WTC11 (cell line): ENCODE data around the gene IFT88. TPM values are rescaled to one million over a fixed set of nuclear protein-coding genes. Genes with fewer than 3 reads are reported as not detected.

Source experiments
- ATAC-seq: fragments of 200-7000 bp; cut with Tn5 transposase; 2 replicates; pipeline ENCODE4 v1.10.0; 2021; ENCODE audit warnings: mild to moderate bottlenecking, moderate library complexity
- CTCF ChIA-PET: fragments of 300-600 bp; sonication (Branson Sonifier 250); formaldehyde crosslinking; loops from one replicate; lab custom pipeline; 2021; ENCODE audit warnings: antibody characterized with exemption; lab: Charles Lee
- POLR2A ChIA-PET: fragments of 350-600 bp; sonication (Branson Sonifier 250); formaldehyde crosslinking; loops from one replicate; lab custom pipeline; 2021; ENCODE audit warnings: antibody characterized with exemption; lab: Charles Lee
- DNase-seq: peaks from one replicate; pipeline ENCODE4 v3.0.0; 2021; ENCODE audit warnings: low spot score
- H3K27ac Mint-ChIP-seq: 2 replicates; pipeline ENCODE4 v1.8.0; 2021; ENCODE audit warnings: mixed read lengths
- H3K27me3 Mint-ChIP-seq: 2 replicates; pipeline ENCODE4 v1.8.0; 2021; ENCODE audit warnings: low read depth, mild to moderate bottlenecking, moderate library complexity, mixed read lengths
- H3K36me3 Mint-ChIP-seq: 2 replicates; pipeline ENCODE4 v1.8.0; 2021; ENCODE audit warnings: mixed read lengths
- H3K4me1 Mint-ChIP-seq: 2 replicates; pipeline ENCODE4 v1.8.0; 2022; ENCODE audit warnings: mixed read lengths
- H3K4me3 Mint-ChIP-seq: 2 replicates; pipeline ENCODE4 v1.8.0; 2021; ENCODE audit warnings: mild to moderate bottlenecking, moderate library complexity, mixed read lengths
- H3K9me3 Mint-ChIP-seq: 2 replicates; pipeline ENCODE4 v1.8.0; 2021; ENCODE audit warnings: mixed read lengths
- ATF6 ChIP-seq: sonication (generic); formaldehyde crosslinking; IDR thresholded peaks from 2 replicates; pipeline ENCODE4 v1.8.1; 2023; ENCODE audit warnings: mild to moderate bottlenecking, missing genetic modification reagents
- E2F1 ChIP-seq: sonication (generic); formaldehyde crosslinking; IDR thresholded peaks from 2 replicates; pipeline ENCODE4 v1.8.0; 2022; ENCODE audit warnings: mild to moderate bottlenecking, missing genetic modification reagents
- EMX1 ChIP-seq: fragments of 250-450 bp; sonication (Bioruptor Pico); IDR thresholded peaks from 2 replicates; pipeline ENCODE4 v1.8.0; 2021; ENCODE audit warnings: mild to moderate bottlenecking
- ESRRA ChIP-seq: sonication (generic); formaldehyde crosslinking; IDR thresholded peaks from 2 replicates; pipeline ENCODE4 v1.8.1; 2022; ENCODE audit warnings: mild to moderate bottlenecking, missing genetic modification reagents, borderline replicate concordance
- HMGA2 ChIP-seq: fragments of 250-450 bp; sonication (Bioruptor Pico); IDR thresholded peaks from 2 replicates; pipeline ENCODE4 v1.4.0; 2021; ENCODE audit warnings: mild to moderate bottlenecking, moderate library complexity
- IRF2 ChIP-seq: sonication (generic); formaldehyde crosslinking; IDR thresholded peaks from 2 replicates; pipeline ENCODE4 v1.8.0; 2022; ENCODE audit warnings: low read depth, missing genetic modification reagents, borderline replicate concordance
- MLX ChIP-seq: sonication (generic); formaldehyde crosslinking; IDR thresholded peaks from 2 replicates; pipeline ENCODE4 v1.8.1; 2023; ENCODE audit warnings: mild to moderate bottlenecking, missing genetic modification reagents, moderate library complexity
- PREB ChIP-seq: sonication (generic); formaldehyde crosslinking; IDR thresholded peaks from 2 replicates; pipeline ENCODE4 v1.8.1; 2022; ENCODE audit warnings: mild to moderate bottlenecking, missing genetic modification reagents, moderate library complexity, borderline replicate concordance
- ZNF138 ChIP-seq: sonication (generic); formaldehyde crosslinking; conservative IDR thresholded peaks from 2 replicates; pipeline ENCODE4 v1.8.1; 2022; ENCODE audit warnings: mild to moderate bottlenecking, moderate library complexity, missing genetic modification reagents
- ZNF396 ChIP-seq: fragments of 250-450 bp; sonication (Bioruptor Pico); IDR thresholded peaks from 2 replicates; pipeline ENCODE4 v1.8.0; 2021; ENCODE audit warnings: mild to moderate bottlenecking, moderate library complexity, borderline replicate concordance
- ZNF423 ChIP-seq: fragments of 250-450 bp; sonication (Bioruptor Pico); IDR thresholded peaks from 2 replicates; pipeline ENCODE4 v2.1.2; 2022; ENCODE audit warnings: mild to moderate bottlenecking, moderate library complexity
- ZNF532 ChIP-seq: fragments of 250-450 bp; sonication (Bioruptor Pico); IDR thresholded peaks from 2 replicates; pipeline ENCODE4 v1.9.0; 2021; ENCODE audit warnings: mild to moderate bottlenecking, borderline replicate concordance
- ZNF671 ChIP-seq: fragments of 250-450 bp; sonication (Bioruptor Pico); IDR thresholded peaks from 2 replicates; pipeline ENCODE4 v1.8.0; 2021; ENCODE audit warnings: mild to moderate bottlenecking
- total RNA-seq: library from RNA; stranded (reverse); gene quantifications from 3 replicates; pipeline ENCODE4 v1.2.3, GENCODE V29; 2021

IFT88 gene
- total RNA-seq, 1 experiment from 2014 or later = 6.5 TPM

GRCh38 chr13:20566898-20567874, at the start of gene IFT88 (continued):
- TF ChIP-seq MLX (no peak), EMX1 (CRISPR knock-in tag) (no peak)
- TF ChIP-seq, all 79 proteins: peak for 6

GRCh38 chr13:20518660-20519100, 48.3 kb upstream of the IFT88 start:
- Mint-ChIP-seq H3K4me1 (peaks cover 16% of the 10 kb centered on the region), H3K36me3 (no peaks in the 10 kb centered on the region), H3K27ac (no peak overlapping the region), H3K9me3 (0 out of 2 replicates have a peak, but pooled peaks cover 7% of the 10 kb centered on the region), H3K4me3 (no peak overlapping the region), H3K27me3 (peaks cover under 1% of the 10 kb centered on the region)
- TF ChIP-seq MLX = no peak
- TF ChIP-seq ZNF138 (CRISPR knock-in tag) = no peak
- no peak for TF ChIP-seq ATF6 (CRISPR knock-in tag)
- DNase-seq (no peak), ATAC-seq (no peak)
- CTCF ChIA-PET = no interaction called here
- POLR2A ChIA-PET = no interaction called here

GRCh38 chr13:20519875-20520274, 47.1 kb upstream of the IFT88 start:
- Mint-ChIP-seq H3K9me3 (0 out of 2 replicates have a peak, but pooled peaks cover 7% of the 10 kb centered on the region), H3K27me3 (peaks cover 8% of the 10 kb centered on the region), H3K36me3 (no peaks in the 10 kb centered on the region), H3K4me1 (peaks cover 24% of the 10 kb centered on the region), H3K4me3 (no peak overlapping the region), H3K27ac (no peak overlapping the region)
- POLR2A ChIA-PET = no interaction called here
- CTCF ChIA-PET = no interaction called here
- DNase-seq (no peak), ATAC-seq (no peak)
- TF ChIP-seq ESRRA (CRISPR knock-in tag) = no peak
- TF ChIP-seq ZNF532 = no peak
- TF ChIP-seq ZNF671 (CRISPR knock-in tag) = no peak
- no peak for TF ChIP-seq HMGA2 (CRISPR knock-in tag)
- no peak for TF ChIP-seq ZNF423 (CRISPR knock-in tag)
- no peak for TF ChIP-seq ZNF396 (CRISPR knock-in tag)
- no peak for TF ChIP-seq IRF2 (CRISPR knock-in tag)
- no peak for TF ChIP-seq PREB (CRISPR knock-in tag)
- no peak for TF ChIP-seq E2F1
